A549 (cell line): ENCODE data around the gene RUNX2. TPM values are rescaled to one million over a fixed set of nuclear protein-coding genes. Genes with fewer than 3 reads are reported as not detected.
"Not testable (repeated sequence)": the region's sequence is repeated elsewhere in the genome, so short reads cannot be mapped to it uniquely, and the experiment has no call there.

Experiments
- ATAC-seq, 2 experiments: fragments of 200-7000 bp in 1 of 2; fragments of >200 bp in 1 of 2; cut with Nextera tagmentation in 1 of 2; cut with Tn5 transposase in 1 of 2; 3 replicates each; pipeline versions ENCODE4 v1.8.0 to v1.9.1; 2018 to 2020; ENCODE audit warnings: mild to moderate bottlenecking in 1 of 2, moderate library complexity in 1 of 2
- CTCF ChIA-PET: fragments of 300-600 bp; sonication (Branson Sonifier 250); formaldehyde crosslinking; extraction: SDS; loops from one replicate; lab custom pipeline; 2021; ENCODE audit warnings: antibody characterized with exemption, inconsistent platforms; lab: Yijun Ruan, JAX
- POLR2A ChIA-PET: fragments of 350-600 bp; formaldehyde crosslinking; extraction: SDS; loops from one replicate; lab custom pipeline; 2021; ENCODE audit warnings: antibody characterized with exemption, inconsistent platforms; lab: Yijun Ruan, JAX
- DNase-seq, 2 experiments: peaks; one replicate each; pipeline versions ENCODE4 v3.0.0 to v3.0.0-alpha.2; 2011 to 2016; ENCODE audit warnings: low read depth in 1 of 2, low spot score in 1 of 2
- FAIRE-seq: peaks from 2 replicates; lab custom pipeline; 2011; peaks lifted over from hg19 to GRCh38; lab: Jason Lieb, UNC
- H3K27ac ChIP-seq, 2 experiments: fragments of >200 bp; sonication (Bioruptor Twin); formaldehyde crosslinking; 3 replicates each; pipeline ENCODE4 v1.5.1; 2016 to 2017
- H3K4me1 ChIP-seq: fragments of >200 bp; sonication (Bioruptor Twin); formaldehyde crosslinking; 3 replicates; pipeline ENCODE4 v1.6.1; 2016
- H3K4me2 ChIP-seq: fragments of >200 bp; sonication (Bioruptor Twin); formaldehyde crosslinking; 3 replicates; pipeline ENCODE4 v1.6.1; 2016
- H3K4me3 ChIP-seq: fragments of >200 bp; sonication (Bioruptor Twin); formaldehyde crosslinking; 3 replicates; pipeline ENCODE4 v1.5.1; 2016
- H3K9me3 ChIP-seq: fragments of >200 bp; sonication (Bioruptor Twin); formaldehyde crosslinking; 3 replicates; pipeline ENCODE4 v1.6.1; 2016
- BHLHE40 ChIP-seq: IDR thresholded peaks from 2 replicates; pipeline ENCODE4 v1.6.1; 2012; ENCODE audit warnings: low read depth, low read length, inconsistent platforms
- CBX2 ChIP-seq: fragments of 200-600 bp; sonication (generic); IDR thresholded peaks from 2 replicates; pipeline ENCODE4 v1.6.1; 2016; ENCODE audit warnings: low read depth, mild to moderate bottlenecking, borderline replicate concordance
- CEBPB ChIP-seq, 2 experiments: fragments of >200 bp in 1 of 2; sonication (Bioruptor Twin) in 1 of 2; formaldehyde crosslinking in 1 of 2; IDR thresholded peaks; 2 replicates each; pipeline ENCODE4 v1.6.1; 2012 to 2016
- CTCF ChIP-seq: fragments of >200 bp; sonication (Bioruptor Twin); formaldehyde crosslinking; IDR thresholded peaks from 3 replicates; pipeline ENCODE4 v1.5.1; 2016
- E2F6 ChIP-seq: IDR thresholded peaks from 2 replicates; pipeline ENCODE4 v1.6.1; 2012; ENCODE audit warnings: low read depth, borderline replicate concordance
- GATA3 ChIP-seq: IDR thresholded peaks from 2 replicates; pipeline ENCODE4 v1.6.1; 2012; ENCODE audit warnings: borderline replicate concordance
- HDAC2 ChIP-seq: fragments of 200-600 bp; sonication (generic); IDR thresholded peaks from 2 replicates; pipeline ENCODE4 v1.6.1; 2016
- HEYL ChIP-seq: fragments of 250-450 bp; sonication (Bioruptor Pico); IDR thresholded peaks from 2 replicates; pipeline ENCODE4 v1.8.0; 2021; ENCODE audit warnings: mild to moderate bottlenecking, moderate library complexity
- HOXA7 ChIP-seq: fragments of 250-450 bp; sonication (Bioruptor Pico); IDR thresholded peaks from 2 replicates; pipeline ENCODE4 v1.5.0; 2020; ENCODE audit warnings: mild to moderate bottlenecking, moderate library complexity
- HOXB13 ChIP-seq: fragments of 250-450 bp; sonication (Bioruptor Pico); IDR thresholded peaks from 2 replicates; pipeline ENCODE4 v1.5.0; 2020; ENCODE audit warnings: low read depth, mild to moderate bottlenecking, moderate library complexity
- JUN ChIP-seq, 2 experiments: fragments of >200 bp; sonication (Bioruptor Twin); formaldehyde crosslinking; IDR thresholded peaks; 2 replicates in 1 of 2; 3 replicates in 1 of 2; pipeline ENCODE4 v1.6.1; 2016 to 2017
- KDM1A ChIP-seq: fragments of 200-600 bp; sonication (generic); IDR thresholded peaks from 2 replicates; pipeline ENCODE4 v1.6.1; 2016; ENCODE audit warnings: low read depth, mild to moderate bottlenecking
- MAFK ChIP-seq: fragments of 450-650 bp; IDR thresholded peaks from 2 replicates; pipeline ENCODE4 v1.6.1; 2014; ENCODE audit not compliant: partially characterized antibody
- NPAS2 ChIP-seq: fragments of 250-450 bp; sonication (Bioruptor Pico); IDR thresholded peaks from 2 replicates; pipeline ENCODE4 v1.8.0; 2022; ENCODE audit warnings: mild to moderate bottlenecking, moderate library complexity, borderline replicate concordance
- NR3C1 ChIP-seq: fragments of >200 bp; sonication (Bioruptor Twin); formaldehyde crosslinking; IDR thresholded peaks from 3 replicates; pipeline ENCODE4 v1.6.1; 2017
- SMC3 ChIP-seq: fragments of >200 bp; sonication (Bioruptor Twin); formaldehyde crosslinking; IDR thresholded peaks from 3 replicates; pipeline ENCODE4 v1.6.1; 2018; ENCODE audit warnings: inconsistent platforms
- SREBF2 ChIP-seq: fragments of 450-650 bp; IDR thresholded peaks from 2 replicates; pipeline ENCODE4 v1.6.1; 2014; ENCODE audit warnings: mild to moderate bottlenecking, moderate library complexity
- TP53 ChIP-seq: fragments of 250-450 bp; sonication (Bioruptor Pico); IDR thresholded peaks from 2 replicates; pipeline ENCODE4 v1.5.0; 2021; ENCODE audit warnings: mild to moderate bottlenecking, moderate library complexity
- ZFP36 ChIP-seq: fragments of 450-650 bp; IDR thresholded peaks from 2 replicates; pipeline ENCODE4 v1.6.1; 2014; ENCODE audit warnings: borderline replicate concordance; ENCODE audit not compliant: partially characterized antibody
- WGBS: methylation state at CpG from one replicate; pipeline ENCODE4 v1.1.6; 2017; ENCODE audit errors: missing lambda C conversion rate; 5-methylcytosine and 5-hydroxymethylcytosine counted together
- polyA minus RNA-seq: library from RNA; depleted of rRNA, polyadenylated mRNA; stranded (reverse); fragments of >200 nt; gene quantifications from 2 replicates; pipeline ENCODE4 v1.2.3, GENCODE V29; 2011; rRNA and poly(A)+ RNA removed
- polyA plus RNA-seq, 4 experiments: library from polyadenylated mRNA; depleted of rRNA in 3 of 4; stranded (reverse); fragments of >200 nt; fragmentation: RNase III in 1 of 4; extraction: RNeasy Plus Mini Kit Qiagen cat#74134 plus additional on column Dnase treatment in 1 of 4; gene quantifications; 2 replicates in 3 of 4; 3 replicates in 1 of 4; pipeline ENCODE4 v1.2.3, GENCODE V29; 2011 to 2017
- TF ChIP-seq, protein P1 (sequence below): fragments of >200 bp; sonication (Bioruptor Twin); formaldehyde crosslinking; IDR thresholded peaks from 3 replicates; pipeline ENCODE4 v1.6.1; 2016

Gene RUNX2
- polyA plus RNA-seq (2011; rRNA removed) (0.13 and 0.36 TPM in 2 replicates), polyA plus RNA-seq (2017; fragmentation: RNase III; extraction: RNeasy Plus Mini Kit Qiagen cat#74134 plus additional on column Dnase treatment) (0.83 to 0.94 TPM (median 0.83 TPM) in 3 replicates), polyA minus RNA-seq (0.17 and 0.49 TPM in 2 replicates)
- polyA plus RNA-seq (2012; cell fraction: cytosol; rRNA removed) = 0.24 and 0.51 TPM in 2 replicates
- polyA plus RNA-seq (2012; cell fraction: nucleus; rRNA removed) = 0.61 and 0.85 TPM in 2 replicates

DNA sequence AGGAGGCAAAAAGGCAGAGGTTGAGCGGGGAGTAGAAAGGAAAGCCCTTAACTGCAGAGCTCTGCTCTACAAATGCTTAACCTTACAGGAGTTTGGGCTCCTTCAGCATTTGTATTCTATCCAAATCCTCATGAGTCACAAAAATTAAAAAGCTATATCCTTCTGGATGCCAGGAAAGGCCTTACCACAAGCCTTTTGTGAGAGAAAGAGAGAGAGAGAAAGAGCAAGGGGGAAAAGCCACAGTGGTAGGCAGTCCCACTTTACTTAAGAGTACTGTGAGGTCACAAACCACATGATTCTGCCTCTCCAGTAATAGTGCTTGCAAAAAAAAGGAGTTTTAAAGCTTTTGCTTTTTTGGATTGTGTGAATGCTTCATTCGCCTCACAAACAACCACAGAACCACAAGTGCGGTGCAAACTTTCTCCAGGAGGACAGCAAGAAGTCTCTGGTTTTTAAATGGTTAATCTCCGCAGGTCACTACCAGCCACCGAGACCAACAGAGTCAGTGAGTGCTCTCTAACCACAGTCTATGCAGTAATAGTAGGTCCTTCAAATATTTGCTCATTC is at the start of gene RUNX2:
RUNX2 (plus strand) TSS at position 375 of the 567 bp plus-strand sequence. CDS start 397 bp downstream, outside the sequence.
- ChIA-PET CTCF (interaction anchor here (1.0 kb wide), 1 partner anchor 14 kb away, joined by 4 read pairs; no protein-coding TSS in a partner anchor), POLR2A (no interaction called here)
- H3K4me1 ChIP-seq = 0 out of 3 replicates have a peak, but pooled peaks cover 4% of the 10 kb centered on the region
- DNase-seq (no peak), FAIRE-seq (no peak), ATAC-seq (no peak)
- no peak within 1 kb of the TSS for H3K4me2 ChIP-seq
- no peaks in the 10 kb centered on the region for H3K9me3 ChIP-seq
- H3K4me3 ChIP-seq = no peak within 1 kb of the TSS
- TF ChIP-seq KDM1A (no peak), GATA3 (no peak), NR3C1 (no peak), SREBF2 (no peak)
- no peak within 1 kb of the TSS for H3K27ac ChIP-seq
- WGBS = 79% methylated on average over 5 of the region's 5 CpGs

GRCh38 chr6:45278367-45278766 is 49.8 kb upstream of the RUNX2 start:
- no peaks in the 10 kb centered on the region for H3K9me3 ChIP-seq
- ChIA-PET POLR2A (no interaction called here), CTCF (no interaction called here)
- DNase-seq = no peak
- no peak overlapping the region for H3K4me3 ChIP-seq
- no peak overlapping the region for H3K27ac ChIP-seq
- TF ChIP-seq CEBPB (IDR thresholded peaks at IDR 0.05) = no peak
- TF ChIP-seq ZFP36 = no peak
- no peak for TF ChIP-seq TP53 (CRISPR knock-in tag)
- TF ChIP-seq, protein P1, sequence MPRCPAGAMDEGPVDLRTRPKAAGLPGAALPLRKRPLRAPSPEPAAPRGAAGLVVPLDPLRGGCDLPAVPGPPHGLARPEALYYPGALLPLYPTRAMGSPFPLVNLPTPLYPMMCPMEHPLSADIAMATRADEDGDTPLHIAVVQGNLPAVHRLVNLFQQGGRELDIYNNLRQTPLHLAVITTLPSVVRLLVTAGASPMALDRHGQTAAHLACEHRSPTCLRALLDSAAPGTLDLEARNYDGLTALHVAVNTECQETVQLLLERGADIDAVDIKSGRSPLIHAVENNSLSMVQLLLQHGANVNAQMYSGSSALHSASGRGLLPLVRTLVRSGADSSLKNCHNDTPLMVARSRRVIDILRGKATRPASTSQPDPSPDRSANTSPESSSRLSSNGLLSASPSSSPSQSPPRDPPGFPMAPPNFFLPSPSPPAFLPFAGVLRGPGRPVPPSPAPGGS = no peak
- TF ChIP-seq JUN (IDR thresholded peaks at IDR 0.05) = no peak
- TF ChIP-seq SMC3 = no peak
- no peak for TF ChIP-seq HOXA7 (CRISPR knock-in tag)
- TF ChIP-seq BHLHE40 = no peak
- TF ChIP-seq CTCF = no peak
- no peak for TF ChIP-seq E2F6
- no peak for TF ChIP-seq HDAC2
- TF ChIP-seq NPAS2 (CRISPR knock-in tag) = no peak
- TF ChIP-seq MAFK = no peak
- TF ChIP-seq HEYL (CRISPR knock-in tag) = no peak
- no peak for TF ChIP-seq HOXB13 (CRISPR knock-in tag)
- no peak for TF ChIP-seq CBX2
- 88% methylated on average over 1 of the region's 1 CpG for WGBS
- no peak for FAIRE-seq
- ATAC-seq = no peak
- H3K4me1 ChIP-seq = no peaks in the 10 kb centered on the region
- H3K4me2 ChIP-seq = no peak overlapping the region

GRCh38 chr6:45286707-45287106 is 41.4 kb upstream of the RUNX2 start:
- DNase-seq, H3K27ac ChIP-seq, POLR2A ChIA-PET, CTCF ChIA-PET, H3K4me2 ChIP-seq, FAIRE-seq, H3K4me3 ChIP-seq, H3K4me1 ChIP-seq, ATAC-seq, H3K9me3 ChIP-seq: not testable (repeated sequence)
- 74% methylated on average over 2 of the region's 3 CpGs for WGBS
